Omental fat pad (tissue), 4 donors: Measurements from ENCODE around the gene CLSTN2. TPM values are rescaled to one million over a fixed set of nuclear protein-coding genes. Genes with fewer than 3 reads are reported as not detected.

Source experiments
- ATAC-seq: fragments of 150-250 bp; one replicate; pipeline ENCODE4 v1.9.1; 2016; ENCODE audit warnings: mild to moderate bottlenecking, moderate library complexity; ENCODE audit not compliant: low FRiP score
- DNase-seq: peaks from one replicate; pipeline ENCODE4 v3.0.0-alpha.2; 2019; ENCODE audit warnings: low spot score
- CTCF ChIP-seq, 3 donors: fragments of 450-650 bp; IDR thresholded peaks; one replicate each; pipeline ENCODE4 v1.5.1; 2016 to 2017; ENCODE audit warnings: antibody characterized with exemption in 3 of 3, mild to moderate bottlenecking in 3 of 3, moderate library complexity in 2 of 3
- total RNA-seq, 4 donors: library from RNA; depleted of rRNA; stranded (reverse); fragments of >200 nt; gene quantifications; one replicate each; pipeline ENCODE4 v1.1.0, GENCODE V29; 2016

The CLSTN2 gene
- total RNA-seq, 4 donors from 2014 or later: 20.0 to 40.5 (median 37.8) TPM

- no peak for TF ChIP-seq CTCF (IDR thresholded peaks at IDR 0.05)
- ATAC-seq (no peak), DNase-seq (no peak)
These were observed 115.4 kb downstream of the CLSTN2 start for GRCh38 chr3:140050396-140050795.

- no peak for TF ChIP-seq CTCF (IDR thresholded peaks at IDR 0.05)
- ATAC-seq (no peak), DNase-seq (no peak)
These were observed 116.3 kb downstream of the CLSTN2 start for GRCh38 chr3:140051019-140051957.

- no peak for TF ChIP-seq CTCF (IDR thresholded peaks at IDR 0.05)
- DNase-seq (no peak), ATAC-seq (no peak)
These were observed 118.1 kb downstream of the CLSTN2 start for GRCh38 chr3:140052771-140053702.

- no peak for TF ChIP-seq CTCF (IDR thresholded peaks at IDR 0.05)
- ATAC-seq (no peak), DNase-seq (no peak)
These were observed 118.8 kb downstream of the CLSTN2 start for GRCh38 chr3:140053794-140054193.

GRCh38 chr3:140055092-140055791, 120.3 kb downstream of the CLSTN2 start:
- no peak for TF ChIP-seq CTCF (IDR thresholded peaks at IDR 0.05)
- DNase-seq (no peak), ATAC-seq (no peak)

GRCh38 chr3:140056047-140056446, 121.1 kb downstream of the CLSTN2 start:
- TF ChIP-seq CTCF (IDR thresholded peaks at IDR 0.05): no peak
- DNase-seq (no peak), ATAC-seq (no peak)
